ENCODE results near the gene NUP205.

The NUP205 gene

DNA sequence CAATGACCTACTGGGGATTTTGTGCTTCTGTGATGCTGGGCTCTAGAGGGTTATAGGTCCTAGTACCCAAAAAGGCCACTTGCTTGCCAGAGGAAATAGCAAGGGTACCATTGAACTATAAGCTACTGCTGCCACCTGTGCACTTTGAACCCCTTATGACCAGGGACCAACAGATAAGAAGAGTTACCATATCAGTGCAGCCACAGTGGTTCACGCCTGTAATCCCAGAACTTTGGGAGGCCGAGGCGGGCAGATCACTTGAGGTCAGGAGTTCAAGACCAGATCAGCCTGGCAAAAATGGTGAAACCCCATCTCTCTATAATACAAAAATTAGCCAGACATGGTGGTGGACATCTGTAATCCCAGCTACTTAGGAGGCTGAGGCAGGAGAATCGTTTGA lies 32.3 kb upstream of the NUP205 start:
- no peak for DNase-seq (ENCODE audit: low read depth)
- H3K4me3 ChIP-seq (replicated peaks; ENCODE audit: low read depth, low read length): no peak overlapping the region
- TF ChIP-seq, protein P1, sequence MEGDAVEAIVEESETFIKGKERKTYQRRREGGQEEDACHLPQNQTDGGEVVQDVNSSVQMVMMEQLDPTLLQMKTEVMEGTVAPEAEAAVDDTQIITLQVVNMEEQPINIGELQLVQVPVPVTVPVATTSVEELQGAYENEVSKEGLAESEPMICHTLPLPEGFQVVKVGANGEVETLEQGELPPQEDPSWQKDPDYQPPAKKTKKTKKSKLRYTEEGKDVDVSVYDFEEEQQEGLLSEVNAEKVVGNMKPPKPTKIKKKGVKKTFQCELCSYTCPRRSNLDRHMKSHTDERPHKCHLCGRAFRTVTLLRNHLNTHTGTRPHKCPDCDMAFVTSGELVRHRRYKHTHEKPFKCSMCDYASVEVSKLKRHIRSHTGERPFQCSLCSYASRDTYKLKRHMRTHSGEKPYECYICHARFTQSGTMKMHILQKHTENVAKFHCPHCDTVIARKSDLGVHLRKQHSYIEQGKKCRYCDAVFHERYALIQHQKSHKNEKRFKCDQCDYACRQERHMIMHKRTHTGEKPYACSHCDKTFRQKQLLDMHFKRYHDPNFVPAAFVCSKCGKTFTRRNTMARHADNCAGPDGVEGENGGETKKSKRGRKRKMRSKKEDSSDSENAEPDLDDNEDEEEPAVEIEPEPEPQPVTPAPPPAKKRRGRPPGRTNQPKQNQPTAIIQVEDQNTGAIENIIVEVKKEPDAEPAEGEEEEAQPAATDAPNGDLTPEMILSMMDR (IDR thresholded peaks at IDR 0.05; ENCODE audit: low read length, missing control alignments): no peak

GRCh38 chr7:135527025-135527424 lies 30.7 kb upstream of the NUP205 start:
- TF ChIP-seq, protein P1 (IDR thresholded peaks at IDR 0.05; ENCODE audit: low read length, missing control alignments): no peak
- H3K4me3 ChIP-seq (replicated peaks; ENCODE audit: low read depth, low read length): no peak overlapping the region
- no peak for DNase-seq (ENCODE audit: low read depth)

GRCh38 chr7:135536150-135536549 lies 21.6 kb upstream of the NUP205 start:
- H3K4me3 ChIP-seq (replicated peaks; ENCODE audit: low read depth, low read length): no peak overlapping the region
- TF ChIP-seq, protein P1 (IDR thresholded peaks at IDR 0.05; ENCODE audit: low read length, missing control alignments): no peak
- DNase-seq (ENCODE audit: low read depth): peak; percentile 98

- no peak for DNase-seq (ENCODE audit: low read depth)
- TF ChIP-seq, protein P1 (IDR thresholded peaks at IDR 0.05; ENCODE audit: low read length, missing control alignments): no peak
- no peak overlapping the region for H3K4me3 ChIP-seq (replicated peaks; ENCODE audit: low read depth, low read length)
Measured at GRCh38 chr7:135537453-135537852, 20.3 kb upstream of the NUP205 start.

- TF ChIP-seq, protein P1 (IDR thresholded peaks at IDR 0.05; ENCODE audit: low read length, missing control alignments): no peak
- no peak overlapping the region for H3K4me3 ChIP-seq (replicated peaks; ENCODE audit: low read depth, low read length)
- peak; percentile 4 for DNase-seq (ENCODE audit: low read depth)
Measured at GRCh38 chr7:135537905-135538304, 19.8 kb upstream of the NUP205 start.

DNA sequence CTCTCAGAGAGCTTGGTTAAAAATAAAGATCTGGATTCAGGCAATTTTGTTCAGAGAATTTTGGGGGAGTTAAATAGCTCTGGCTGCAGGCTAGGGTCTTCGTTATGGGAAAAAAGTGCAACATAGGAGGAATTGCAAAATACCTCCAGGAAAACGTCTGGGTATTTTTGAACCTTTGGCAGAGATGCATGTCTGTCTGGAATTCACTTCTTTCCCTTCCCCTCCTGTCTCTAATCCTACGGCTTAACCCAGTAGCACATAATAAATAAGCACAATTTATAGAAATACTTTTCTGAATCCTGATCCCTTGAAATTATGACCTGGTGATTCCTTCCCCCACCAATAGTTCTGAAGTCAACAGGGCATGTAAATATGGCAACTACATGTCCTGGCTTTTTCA lies 19.3 kb upstream of the NUP205 start:
- TF ChIP-seq, protein P1 (IDR thresholded peaks at IDR 0.05; ENCODE audit: low read length, missing control alignments): no peak
- no peak overlapping the region for H3K4me3 ChIP-seq (replicated peaks; ENCODE audit: low read depth, low read length)
- peak; percentile 39 for DNase-seq (ENCODE audit: low read depth)

GRCh38 chr7:135539629-135540028 lies 18.1 kb upstream of the NUP205 start:
- DNase-seq (ENCODE audit: low read depth): no peak
- H3K4me3 ChIP-seq (replicated peaks; ENCODE audit: low read depth, low read length): no peak overlapping the region
- TF ChIP-seq, protein P1 (IDR thresholded peaks at IDR 0.05; ENCODE audit: low read length, missing control alignments): no peak
